Right lung (tissue), 5 donors: ENCODE data around the gene HSPA12A. TPM values are rescaled to one million over a fixed set of nuclear protein-coding genes. Genes with fewer than 3 reads are reported as not detected.

Experiments used
- DNase-seq, 2 donors: peaks; one replicate each; pipeline ENCODE4 v3.0.0-alpha.2; 2013
- polyA plus RNA-seq, 5 donors: library from polyadenylated mRNA; unstranded; fragments of 120-200 nt; gene quantifications; one replicate each; pipeline versions ENCODE4 v1.2.1 to v1.2.3, GENCODE V29; 2013; ENCODE audit warnings: inconsistent platforms in 1 of 5, low replicate concordance in 1 of 5; ENCODE audit not compliant: insufficient read length in 5 of 5, insufficient read depth in 1 of 5

HSPA12A gene
- polyA plus RNA-seq, 5 donors: 7.9 to 13.8 (median 12.8) TPM

DNA sequence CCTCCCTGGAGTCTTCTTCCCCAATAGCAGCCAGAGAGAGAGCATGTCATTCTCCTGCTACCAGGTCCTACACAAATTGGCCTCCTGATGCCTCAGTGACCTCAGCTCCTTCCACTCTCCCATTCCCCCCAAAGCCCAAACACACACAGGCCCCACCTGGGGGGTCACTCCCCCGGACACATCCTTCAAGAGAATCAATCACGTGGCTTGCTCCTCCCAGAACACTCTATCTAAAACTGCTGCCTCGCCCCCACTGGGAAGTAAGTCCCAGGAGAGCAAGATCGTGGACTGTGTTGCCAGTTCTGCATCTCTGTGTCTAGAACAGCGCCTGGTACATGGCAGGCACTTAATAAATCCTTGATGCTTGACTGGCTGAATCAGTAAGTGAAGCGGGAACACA, 2.5 kb upstream of the HSPA12A start:
- no peak for DNase-seq

DNA sequence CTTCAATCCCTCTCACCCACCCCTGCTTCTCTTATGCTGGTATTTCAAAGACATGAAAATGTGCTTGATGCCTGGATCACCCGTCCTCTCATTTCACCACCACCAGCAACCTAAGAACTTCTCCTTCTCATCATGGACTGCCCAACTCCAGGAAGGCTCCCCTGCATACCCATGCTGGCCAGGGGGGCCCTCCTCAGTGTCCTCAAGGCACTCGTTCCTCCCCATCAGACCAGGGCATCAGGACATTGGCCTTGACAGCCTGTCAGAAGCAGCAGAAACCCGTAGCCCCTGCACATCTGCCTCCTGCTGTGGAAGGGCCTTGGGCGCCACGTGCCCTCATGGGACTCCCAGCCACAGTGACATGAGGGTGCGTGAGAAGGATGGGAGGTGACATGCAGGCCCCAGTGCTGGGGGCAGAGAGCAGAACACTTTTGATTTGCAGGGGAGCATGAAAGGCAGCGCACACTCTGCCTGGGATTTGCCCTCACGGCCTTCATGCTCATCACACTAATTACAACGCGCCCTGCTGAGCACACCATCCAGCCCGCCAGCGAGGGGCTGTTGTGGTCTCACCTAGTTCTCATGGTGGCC, 1.9 kb upstream of the HSPA12A start:
- DNase-seq: no peak

DNA sequence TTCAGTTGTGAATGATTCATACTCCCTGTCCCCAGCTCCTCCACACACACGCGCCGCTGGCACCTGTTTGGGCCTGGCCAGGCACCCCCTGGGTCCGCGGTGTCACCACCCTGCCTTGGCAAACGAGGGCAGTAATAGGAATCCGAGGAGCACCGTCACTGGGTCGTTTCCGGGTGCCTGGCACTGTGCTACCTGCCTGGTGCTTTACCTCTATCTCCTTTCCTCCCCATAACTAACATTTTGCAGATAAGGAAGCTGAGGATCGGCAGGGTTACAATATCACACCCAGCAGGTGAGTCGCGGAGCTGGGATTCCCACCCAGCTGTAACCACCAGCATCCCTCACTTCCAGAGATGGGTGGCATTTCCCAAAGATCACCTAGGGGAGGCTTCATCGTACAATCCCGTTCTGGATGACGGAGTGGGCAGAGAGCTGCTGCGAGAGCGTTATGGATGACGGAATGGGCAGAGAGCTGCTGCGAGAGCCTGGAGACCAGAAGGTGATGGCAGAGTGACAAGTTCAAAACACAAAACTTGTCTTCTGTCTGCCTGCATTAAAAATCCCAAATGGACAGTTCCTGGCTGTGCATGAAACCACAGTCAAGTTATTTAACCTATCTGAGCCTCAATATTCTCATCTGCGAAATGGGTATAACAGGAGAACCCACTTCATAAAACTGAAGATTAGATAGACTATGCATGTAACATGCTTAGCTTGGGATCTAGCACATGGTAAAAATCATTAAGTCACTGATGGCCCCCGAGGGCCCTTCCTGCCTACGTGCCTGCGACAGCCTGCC, 1.1 kb upstream of the HSPA12A start:
- DNase-seq: no peak

DNA sequence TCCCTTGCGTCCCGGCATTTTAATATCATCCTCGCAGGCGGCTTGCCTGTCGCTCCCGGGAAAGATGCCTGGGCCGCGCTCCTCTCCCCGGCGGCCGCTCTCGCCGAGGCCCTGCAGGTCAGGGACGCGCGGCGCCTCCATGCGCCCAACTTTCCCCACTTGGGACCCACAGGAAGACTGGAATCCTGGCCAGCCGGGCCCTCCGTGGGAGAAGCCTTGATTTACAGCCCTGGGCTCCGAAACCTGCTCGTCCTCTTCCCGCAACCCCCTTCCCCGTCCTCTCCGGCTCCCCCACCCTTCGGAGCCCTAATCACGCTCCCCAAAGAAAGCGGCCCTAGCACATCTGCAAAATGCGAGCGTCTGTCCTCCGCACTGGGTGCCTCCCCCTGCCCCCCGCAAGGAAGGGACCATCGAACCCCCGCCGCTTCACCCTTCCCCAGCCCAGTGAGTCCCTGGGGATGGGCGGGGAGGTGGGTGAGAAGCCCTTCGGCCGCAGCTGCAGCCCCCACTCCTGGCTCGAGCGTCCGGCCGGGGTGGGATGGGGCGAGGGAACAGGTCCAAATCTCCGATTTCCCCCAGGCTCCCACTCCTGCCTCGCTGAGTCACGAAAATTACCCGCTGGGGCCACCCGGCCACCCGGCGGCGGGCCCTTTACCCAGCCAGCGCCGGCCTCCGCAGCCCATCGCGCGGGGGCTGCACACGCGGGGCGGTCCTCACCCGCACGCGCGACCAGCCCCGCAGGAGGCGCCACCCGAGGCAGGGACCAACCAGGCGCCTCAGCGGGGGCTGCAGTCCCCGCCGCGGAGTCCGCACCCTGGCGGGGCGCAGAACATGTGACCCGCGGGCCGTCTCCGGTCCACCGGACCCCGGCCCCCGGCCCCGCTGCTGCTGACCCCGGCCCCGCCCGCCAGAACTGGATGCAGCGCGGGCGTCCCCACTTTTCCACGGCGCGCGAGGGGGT, 695 bp downstream of the HSPA12A start:
- DNase-seq: no peak

DNA sequence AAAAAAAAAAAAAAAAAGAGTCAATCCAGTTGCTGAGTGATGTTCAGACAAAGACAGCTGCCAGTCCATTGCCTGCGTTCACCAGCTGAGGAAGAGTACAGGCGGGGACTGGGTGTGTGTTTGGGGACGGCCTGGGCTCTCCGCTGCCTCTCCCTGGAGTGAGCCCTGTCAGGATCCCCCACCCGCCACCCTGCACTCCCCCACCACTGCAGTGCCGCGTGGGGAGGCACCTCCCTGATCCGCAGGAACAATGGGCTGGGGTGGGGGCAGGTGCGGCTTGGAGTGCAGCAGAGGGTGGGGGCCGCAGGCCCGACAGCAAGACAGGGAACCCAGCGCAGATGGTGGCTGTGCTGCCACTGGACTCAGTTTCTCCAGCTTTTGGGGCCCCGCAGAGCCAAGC, 1.4 kb downstream of the HSPA12A start:
- no peak for DNase-seq

DNA sequence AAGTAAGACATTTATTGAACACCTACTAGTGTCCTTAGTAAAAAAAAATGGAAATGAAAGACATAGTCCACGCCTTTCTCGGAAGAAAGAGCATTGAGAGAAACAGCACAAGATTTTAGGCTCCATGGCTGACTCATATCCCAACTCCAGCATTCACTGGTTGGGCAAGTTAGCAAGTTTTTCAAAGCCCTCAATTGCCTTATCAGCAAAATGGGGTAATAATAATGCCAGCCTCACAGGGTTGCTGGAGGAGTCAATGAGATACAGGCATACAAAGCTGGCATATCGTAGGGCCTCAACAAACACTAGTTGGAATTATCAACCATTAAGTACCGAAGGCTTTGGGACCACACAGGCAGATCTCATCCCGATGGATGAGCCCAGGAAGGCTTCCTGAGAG, 4.0 kb downstream of the HSPA12A start:
- DNase-seq: no peak

DNA sequence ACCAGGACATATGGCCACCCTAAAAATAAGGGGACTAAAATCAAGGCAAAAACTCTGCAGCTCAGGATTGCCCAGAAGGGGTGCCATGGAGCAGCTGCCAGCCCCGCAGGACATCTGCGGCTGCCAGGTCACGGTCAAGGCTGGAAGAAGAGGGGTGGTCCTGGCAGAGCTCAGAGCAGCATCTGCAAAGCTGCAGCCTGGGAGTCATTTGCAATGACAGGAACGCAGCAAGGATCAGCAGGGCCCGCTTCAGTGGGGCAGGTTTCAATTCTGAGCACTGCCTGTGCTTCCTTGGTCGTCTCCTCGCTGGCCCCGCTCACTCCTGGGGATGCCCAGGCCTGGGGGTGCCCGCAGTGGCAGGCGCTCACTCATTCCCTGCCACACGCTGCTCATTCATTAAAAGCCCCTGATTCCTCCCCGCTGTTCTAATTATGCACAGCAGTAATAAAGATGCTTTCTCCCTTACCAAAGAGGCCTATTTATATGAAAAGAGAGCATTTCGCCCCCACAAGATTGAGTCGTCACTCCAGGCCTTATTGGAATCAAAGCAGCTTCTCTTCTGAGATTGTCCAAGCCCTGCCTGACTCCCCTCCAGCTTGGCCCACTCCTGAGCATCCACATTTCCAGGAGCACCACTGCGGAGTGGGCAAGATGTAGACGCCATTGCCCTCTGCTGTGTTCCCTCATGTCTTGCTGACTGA, 4.6 kb downstream of the HSPA12A start:
- no peak for DNase-seq

DNA sequence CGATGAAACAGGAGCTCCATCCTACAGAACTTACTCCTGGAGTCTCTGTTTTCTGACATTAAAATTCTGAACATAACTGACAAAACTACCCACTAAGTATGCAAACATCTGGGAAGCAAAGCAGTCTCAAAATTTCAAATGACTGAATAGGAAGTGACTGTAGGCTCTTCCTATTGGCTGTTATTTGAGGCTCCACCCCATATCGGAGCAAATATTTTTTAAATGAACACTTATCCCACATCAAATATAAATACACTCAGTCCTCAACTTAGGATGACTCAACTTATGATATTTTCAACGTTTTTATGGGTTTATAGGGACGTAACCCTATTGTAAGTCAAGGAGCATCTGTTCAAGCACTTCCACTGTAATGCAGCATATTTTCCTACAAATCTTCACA, 8.8 kb downstream of the HSPA12A start:
- no peak for DNase-seq

DNA sequence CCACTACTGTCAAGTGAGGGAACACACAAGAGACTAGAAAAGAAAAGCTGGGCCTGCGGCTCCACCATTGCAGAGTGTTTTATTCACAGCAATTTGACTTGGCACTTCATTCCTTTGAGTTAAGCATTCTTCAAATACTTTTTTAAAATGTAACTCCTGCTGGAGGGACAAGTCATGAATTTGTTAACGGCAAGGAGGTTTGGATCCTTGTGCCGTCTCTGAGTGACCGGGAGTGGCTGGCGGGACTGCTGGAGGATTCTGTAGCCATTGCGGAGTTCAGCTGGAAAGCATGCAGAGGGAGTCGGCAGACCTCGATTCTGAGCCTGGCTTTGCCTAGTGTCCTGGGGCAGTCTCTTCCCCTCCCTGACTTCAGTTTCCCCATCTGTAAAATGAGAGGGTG, 9.8 kb downstream of the HSPA12A start:
- DNase-seq: no peak

DNA sequence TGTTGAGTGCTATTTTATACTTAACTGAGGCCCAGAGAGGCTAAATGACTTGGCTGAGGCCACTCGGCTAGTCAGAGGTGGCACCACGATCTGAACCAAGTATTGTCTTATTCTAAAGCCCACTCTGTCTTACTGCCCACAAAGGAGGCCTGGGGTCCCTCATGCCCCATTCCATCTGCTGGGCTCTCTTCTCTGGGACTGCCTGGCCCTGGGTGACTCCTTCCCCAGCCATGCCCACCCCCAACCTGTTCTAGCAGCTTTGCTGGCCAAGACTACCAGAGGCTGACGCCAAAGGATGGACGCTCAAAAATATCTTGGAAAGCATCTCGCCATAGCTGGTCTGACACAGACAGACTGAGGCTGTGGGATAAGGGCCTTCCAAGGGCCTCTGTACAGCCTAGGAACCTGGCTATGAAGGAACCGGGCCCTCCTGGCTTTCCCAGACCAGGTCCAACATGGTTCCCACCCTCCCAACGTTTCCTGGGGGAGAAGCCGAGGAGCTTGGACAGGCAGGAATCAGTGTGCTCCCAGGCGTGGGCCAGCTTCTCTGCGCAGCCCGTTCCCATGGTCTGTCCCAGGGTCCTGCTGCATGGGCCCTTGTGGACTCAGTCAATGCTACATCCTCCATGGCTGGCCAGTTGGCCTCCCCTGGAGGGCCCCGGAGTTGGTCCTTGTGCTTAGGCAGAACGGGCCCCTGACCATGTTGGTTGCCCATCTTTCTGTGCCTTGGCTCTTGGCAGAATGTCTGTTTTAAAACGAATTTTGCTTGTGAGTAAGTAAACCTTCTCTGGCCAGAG, 11.7 kb downstream of the HSPA12A start:
- no peak for DNase-seq

DNA sequence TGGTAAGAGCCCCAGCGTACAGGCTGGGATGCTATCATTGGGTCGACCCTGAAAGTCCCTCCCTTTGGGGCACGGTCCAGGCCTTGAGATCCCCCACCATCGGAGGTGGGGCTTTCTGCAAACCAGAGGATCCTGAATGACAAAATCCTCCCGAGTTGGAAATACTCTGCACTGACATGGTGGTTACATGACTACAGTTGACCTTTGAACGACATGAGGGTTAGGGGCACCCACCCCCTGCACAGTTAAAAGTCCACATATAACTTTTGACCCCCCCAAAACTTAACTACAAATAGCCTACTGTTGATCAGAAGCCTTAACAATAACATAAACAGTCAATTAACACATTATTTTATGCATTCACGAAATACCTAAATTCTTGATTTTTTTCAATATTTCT, 13.1 kb downstream of the HSPA12A start:
- DNase-seq: no peak

DNA sequence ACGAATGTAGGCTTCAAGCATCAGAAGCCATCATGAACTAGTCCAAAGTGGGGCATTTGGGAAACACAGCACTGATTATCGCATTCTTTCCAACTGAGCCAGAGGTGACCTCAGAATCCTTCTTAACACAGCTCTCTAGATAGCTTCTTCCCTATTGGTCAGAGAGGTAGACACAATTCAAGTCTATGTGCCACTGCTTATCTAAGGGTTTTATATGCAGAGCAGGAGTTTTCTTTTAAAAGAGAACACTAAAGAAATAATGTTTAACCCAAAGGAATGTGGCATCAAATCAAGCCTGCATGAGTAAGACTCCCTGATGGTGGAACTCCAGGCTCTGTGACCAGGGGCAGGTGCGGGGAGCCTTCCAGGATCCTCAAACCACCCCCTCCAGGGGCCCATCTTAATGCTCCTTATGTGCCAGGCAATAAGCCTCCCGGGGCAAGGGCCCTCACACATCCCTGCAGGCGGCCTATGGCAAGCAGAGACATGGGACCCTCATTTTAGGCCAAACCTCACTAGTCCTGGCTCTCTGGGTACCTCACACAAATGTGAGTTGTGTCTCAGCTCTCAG, 13.8 kb downstream of the HSPA12A start:
- no peak for DNase-seq

DNA sequence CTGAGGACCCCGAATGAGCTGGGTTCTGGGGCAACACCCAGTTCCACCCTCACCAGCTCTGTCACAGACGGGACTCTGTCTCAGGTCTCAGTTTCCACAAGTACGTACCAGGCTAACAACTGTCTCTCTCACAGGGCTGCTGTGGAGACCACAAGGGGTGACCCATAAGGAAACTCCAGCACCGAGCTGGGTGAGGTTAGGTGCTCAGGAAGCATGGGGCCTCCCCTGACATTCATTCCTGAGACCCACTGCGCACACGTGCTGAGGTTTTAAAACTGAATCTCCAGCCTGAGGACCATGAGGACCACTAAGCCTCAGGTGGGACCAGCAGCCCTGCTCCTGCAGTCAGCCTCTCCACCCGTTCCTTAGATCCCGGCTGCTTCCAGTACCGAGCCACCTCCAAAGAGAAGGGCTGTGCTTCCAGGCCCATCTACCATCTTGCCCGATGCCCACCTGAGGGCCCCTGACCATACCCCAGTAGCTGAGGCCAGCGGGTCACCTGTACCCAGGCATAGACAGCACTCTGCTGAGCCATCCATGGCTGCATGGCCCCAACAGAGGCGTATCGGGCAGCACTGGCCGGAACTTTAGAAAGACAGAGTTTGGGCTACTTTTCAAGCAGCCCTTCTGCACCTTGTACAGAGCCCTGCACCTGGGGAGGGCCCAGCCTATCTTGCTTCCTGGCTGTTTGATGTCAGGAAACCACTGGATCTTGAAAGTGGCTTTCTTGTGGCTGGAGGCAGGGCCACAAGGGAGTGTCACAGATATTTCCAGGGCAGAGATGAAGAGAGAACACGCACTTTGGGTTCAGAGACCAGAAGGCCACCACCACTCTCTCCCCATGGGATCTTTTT, 18.7 kb downstream of the HSPA12A start:
- no peak for DNase-seq

DNA sequence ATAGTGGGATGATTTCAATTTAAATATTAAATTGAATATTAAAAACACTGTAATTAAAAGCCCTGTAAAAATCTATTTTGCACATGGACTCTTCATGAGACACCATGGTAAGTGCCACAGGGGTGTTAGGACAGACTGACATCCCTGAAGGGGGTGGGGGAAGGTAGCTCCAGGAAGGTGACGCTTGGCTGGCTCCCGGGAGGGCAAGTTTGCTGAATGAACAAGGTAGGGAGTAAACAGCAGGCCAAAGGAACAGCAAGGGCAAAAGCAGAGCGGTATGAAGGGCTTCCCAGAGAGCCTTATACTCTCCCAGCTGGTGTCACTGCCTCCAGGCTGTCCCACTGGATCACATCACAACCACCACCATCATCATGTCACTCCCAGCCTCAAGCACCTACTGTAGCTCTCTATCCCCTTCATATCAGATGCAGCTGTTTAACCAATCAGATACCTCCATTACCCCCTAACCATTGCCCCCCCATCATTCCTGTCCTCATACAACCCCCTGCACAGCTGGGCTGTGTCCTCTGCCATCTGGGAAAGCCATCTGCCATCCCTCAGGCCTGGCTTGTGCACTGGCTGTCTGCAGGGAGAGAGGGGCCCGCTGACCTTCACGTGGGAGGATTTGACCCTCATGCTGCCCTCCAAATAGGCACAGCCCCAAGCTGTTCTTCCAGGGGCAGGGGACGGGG, 19.5 kb downstream of the HSPA12A start:
- DNase-seq: no peak

DNA sequence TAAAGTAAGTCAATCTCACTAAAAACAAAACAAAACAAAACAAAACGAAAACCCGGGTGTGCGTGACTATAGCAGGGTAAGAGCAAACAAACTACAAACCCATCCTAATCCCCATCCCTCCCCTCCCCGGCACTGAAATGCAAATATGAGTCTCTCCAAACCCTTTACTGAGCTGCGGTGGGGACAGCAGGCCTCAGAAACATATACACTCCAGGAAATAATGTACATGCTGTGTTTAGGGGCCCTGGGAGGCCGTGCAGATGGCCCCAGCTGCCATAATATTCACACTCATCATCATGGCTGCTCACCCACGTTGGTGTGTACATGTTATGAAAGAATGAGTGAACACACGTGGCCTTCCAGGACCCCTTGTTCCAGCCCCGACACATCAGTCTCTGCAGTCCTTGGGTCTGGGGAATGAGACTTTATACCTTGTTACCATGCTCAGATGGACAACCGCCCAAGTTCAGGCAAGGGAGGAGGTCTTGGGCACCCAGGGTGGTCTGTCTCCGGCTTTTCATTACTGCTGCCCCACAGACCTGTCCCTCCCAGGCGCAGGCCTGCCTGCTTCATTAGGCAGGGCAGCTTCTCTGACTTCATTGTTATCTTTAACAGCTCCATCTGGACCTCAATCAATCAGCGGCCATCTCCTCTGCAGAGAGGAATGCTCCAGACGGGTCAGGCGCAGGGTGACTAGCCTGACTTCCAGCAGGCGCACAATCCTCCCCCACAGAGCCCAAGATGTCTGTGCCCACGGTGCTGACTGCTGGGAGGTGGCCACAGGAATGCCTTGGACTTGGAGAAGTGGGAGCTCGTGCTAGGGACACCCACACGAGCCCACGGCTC, 20.6 kb downstream of the HSPA12A start:
- no peak for DNase-seq

DNA sequence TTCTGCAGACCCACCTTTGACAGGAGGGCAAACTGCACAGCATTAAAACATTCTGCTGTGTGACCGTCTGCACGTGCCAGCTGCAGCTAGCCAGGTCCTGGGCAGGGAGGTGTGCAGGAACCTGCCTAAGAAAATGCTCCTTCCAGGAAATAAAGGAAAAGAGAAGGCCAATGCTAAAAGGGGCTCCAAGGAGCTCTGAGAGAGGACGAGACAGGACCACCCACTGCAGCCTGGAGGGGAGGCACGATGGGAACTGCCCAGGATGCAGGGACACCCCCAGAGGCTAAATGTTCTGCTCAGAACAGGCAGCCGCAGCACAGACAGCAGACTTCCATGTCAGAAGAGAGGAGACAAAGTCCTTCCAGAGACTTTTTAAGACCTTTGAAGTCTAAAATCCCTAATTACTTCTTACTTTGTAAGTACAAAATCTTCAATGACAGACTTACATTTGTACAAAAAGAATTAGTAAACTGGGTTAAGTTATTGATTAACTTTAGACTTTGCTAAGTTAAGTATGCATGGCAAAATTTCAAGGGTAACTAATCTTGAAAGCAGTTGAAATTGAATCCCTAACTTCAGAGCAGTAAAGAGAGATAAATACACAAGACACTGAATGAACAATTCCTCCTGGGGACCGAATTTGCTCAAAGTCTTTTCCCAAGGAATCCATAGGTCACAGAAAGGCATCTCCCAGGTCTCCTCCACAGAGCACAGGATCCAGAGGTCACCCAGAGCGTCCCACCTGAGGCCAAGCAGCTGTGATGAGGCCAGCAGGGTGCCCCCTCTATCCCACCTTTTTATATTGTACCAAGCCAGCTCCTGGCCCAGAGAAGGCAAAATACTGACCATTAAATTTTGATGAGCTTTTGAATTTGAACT, 21.5 kb downstream of the HSPA12A start:
- no peak for DNase-seq

DNA sequence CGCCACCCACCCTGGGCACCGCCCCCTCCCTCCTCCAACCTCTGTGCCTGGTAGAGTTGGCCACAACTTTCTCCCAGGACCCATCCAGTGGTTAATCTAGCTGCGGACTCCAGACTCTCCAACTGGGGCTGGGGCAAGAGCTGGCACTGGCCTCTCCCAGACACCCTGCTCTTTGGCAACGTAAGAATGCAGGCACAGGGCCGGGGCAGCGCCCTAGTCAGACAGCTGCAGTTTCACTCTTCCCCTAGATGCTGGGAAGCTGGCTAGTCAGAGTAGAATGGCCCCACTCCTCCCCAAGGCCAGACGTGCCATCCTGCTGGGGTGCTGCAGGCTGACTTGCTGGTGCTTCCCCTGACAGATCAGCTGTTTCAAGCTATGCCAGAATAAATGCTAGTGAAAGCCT, 22.1 kb downstream of the HSPA12A start:
- DNase-seq: no peak
